Fibroblast of the aortic adventitia (primary cell): ENCODE results near the gene CTIF. TPM values are rescaled to one million over a fixed set of nuclear protein-coding genes. Genes with fewer than 3 reads are reported as not detected.

Experiments
- DNase-seq: peaks from one replicate; pipeline ENCODE4 v3.0.0-alpha.2; 2010; ENCODE audit warnings: low read depth
- H3K4me3 ChIP-seq: 2 replicates; pipeline ENCODE4 v1.5.1; 2011; ENCODE audit warnings: low read depth, mild to moderate bottlenecking, control low read depth, low read length, moderate library complexity
- total RNA-seq: library from RNA; depleted of rRNA; stranded (reverse); fragments of >200 nt; gene quantifications from 2 replicates; pipeline ENCODE4 v1.2.3, GENCODE V29; 2012; ENCODE audit warnings: low replicate concordance
- TF ChIP-seq, protein P1 (sequence below): IDR thresholded peaks from 2 replicates; pipeline ENCODE4 v1.5.1; 2011; ENCODE audit warnings: mild to moderate bottlenecking, low read length, control low read depth, inconsistent platforms; ENCODE audit not compliant: insufficient read depth

CTIF gene
- total RNA-seq, 1 donor = 29.0 TPM

DNA sequence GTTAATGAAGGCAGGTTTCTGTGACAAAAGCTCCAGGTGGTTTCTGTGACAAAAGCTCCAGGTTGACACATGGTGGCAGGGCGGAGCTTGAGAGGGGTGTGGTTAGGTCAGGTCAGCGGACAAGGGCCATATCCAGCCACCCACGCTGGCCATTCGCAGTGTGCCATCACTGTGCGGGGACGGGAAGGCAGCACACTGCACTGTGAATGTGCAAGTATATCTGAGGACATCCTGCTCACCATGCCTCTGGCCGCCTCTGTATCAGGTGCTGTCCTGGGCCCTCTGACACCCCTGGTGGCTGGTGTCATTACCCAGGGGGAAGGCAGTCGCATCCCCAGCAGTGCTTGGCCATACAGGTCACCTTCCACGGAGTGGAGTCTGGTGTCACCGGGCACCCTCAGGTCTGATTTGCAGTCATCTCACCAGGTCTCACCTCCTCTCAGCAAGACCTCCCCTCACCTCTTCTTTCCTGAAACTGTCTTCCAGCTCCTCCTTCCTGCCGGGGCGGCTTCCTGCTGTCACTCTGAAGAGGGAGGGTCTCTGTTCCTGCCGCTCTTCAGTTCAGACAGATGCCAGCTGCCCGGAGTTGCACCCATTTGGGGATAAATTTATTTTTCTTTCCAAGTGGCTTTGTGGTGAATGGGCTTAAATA lies 34.9 kb downstream of the CTIF start:
- DNase-seq = no peak
- TF ChIP-seq, protein P1, sequence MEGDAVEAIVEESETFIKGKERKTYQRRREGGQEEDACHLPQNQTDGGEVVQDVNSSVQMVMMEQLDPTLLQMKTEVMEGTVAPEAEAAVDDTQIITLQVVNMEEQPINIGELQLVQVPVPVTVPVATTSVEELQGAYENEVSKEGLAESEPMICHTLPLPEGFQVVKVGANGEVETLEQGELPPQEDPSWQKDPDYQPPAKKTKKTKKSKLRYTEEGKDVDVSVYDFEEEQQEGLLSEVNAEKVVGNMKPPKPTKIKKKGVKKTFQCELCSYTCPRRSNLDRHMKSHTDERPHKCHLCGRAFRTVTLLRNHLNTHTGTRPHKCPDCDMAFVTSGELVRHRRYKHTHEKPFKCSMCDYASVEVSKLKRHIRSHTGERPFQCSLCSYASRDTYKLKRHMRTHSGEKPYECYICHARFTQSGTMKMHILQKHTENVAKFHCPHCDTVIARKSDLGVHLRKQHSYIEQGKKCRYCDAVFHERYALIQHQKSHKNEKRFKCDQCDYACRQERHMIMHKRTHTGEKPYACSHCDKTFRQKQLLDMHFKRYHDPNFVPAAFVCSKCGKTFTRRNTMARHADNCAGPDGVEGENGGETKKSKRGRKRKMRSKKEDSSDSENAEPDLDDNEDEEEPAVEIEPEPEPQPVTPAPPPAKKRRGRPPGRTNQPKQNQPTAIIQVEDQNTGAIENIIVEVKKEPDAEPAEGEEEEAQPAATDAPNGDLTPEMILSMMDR = no peak
- no peak overlapping the region for H3K4me3 ChIP-seq

DNA sequence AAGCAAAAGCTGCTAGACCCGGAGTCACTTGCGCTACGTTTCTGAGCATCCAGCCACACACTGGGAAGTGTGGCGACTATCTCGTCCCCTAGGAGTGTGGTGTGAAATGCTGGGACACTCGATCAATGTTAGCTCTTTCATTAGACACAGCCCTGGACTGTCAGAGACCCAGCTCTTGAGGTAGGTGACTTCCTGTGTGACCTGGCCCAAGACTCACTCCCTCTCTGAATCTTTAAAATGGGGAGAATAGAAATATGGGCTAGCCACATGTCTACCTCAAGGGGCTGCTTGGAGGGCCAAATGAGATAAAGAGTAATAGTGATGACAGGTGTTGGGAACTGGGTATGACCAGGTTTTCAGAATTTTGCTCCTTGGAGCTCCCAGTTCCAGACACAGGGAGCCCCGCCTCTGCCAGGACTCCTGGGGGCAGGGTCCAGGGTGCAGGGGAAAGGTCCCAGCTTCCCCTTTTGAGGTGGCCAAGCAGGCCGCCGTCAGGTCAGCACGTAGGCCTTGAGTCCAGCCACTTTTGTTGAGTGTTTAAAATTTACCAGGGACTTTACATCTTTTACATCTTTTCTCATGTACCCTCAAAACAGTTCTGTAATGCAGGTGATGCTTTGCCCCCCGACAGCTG lies 36.0 kb downstream of the CTIF start:
- H3K4me3 ChIP-seq = no peak overlapping the region
- DNase-seq = no peak
- TF ChIP-seq, protein P1 = no peak

DNA sequence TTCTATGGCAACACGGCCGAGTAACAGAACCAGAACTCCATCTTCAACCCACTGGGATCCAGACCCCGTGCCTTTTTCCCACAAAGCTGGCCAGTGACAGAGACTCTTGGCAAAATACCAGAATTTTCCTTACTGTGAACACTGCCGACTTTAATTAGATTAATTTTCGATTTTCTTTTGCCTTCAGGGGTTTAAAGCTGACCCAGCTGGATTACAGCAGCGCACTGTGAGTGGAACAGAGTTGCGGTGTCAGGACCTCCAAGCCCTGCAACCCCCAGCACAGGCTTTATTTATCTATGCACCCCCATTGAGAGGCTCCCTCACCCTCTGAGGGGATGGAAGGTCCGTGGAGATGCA lies 36.4 kb downstream of the CTIF start:
- no peak for DNase-seq
- TF ChIP-seq, protein P1 = no peak
- H3K4me3 ChIP-seq = no peak overlapping the region

DNA sequence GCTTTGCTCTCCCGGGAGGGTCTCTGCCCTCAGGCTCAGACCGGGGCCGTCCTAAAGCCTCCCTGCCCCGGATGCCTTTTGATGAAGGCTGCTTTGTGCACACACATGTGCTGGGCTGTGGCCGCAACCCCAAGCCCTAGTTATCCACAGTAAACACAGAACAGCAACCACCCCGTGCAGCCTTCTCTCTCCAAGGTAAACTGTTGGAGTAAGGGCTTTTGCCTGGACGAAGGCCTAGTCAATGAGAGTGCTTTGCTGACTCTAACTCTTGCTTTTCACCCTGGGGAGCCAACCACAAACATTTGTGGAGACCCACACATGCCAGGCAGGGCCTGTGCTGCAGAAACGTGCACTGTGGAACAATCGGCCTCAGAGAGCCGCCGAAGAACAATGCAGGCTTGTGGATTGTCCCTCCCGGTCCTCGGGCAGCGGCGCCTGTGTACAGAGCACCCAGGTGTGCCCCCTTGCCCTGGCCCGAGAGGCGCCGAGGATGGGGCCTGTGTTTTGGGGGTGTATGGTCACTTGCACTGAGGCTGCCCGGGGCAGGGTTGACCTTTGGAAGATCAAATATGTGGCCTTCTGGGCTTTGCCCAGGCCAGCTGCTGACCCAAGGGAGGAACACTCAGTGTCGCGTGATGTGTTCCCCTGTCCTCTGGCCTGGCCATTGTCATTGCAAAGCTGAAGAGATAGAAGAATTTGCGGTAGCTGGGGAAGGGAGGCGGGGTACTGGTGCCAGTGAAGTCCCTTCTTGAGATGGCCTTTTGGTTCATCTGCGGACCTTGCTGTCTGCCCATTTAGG lies 37.0 kb downstream of the CTIF start:
- no peak for DNase-seq
- TF ChIP-seq, protein P1 = no peak
- no peak overlapping the region for H3K4me3 ChIP-seq

DNA sequence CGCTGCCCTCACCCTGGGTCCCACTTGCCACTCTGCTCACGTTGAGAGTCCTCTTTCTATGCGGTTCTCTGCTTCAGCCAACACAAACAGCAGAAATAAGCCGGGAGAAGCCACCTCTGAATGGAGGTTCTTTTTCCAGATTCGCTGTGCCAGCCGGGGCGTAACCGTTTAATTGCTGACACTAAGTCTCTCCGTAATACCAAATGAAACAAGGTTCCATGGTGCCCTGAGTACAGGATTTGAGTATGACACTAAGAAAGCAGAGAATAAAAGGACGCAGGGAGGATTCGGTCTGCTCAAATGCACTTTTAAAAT lies 37.6 kb downstream of the CTIF start:
- TF ChIP-seq, protein P1 = no peak
- no peak overlapping the region for H3K4me3 ChIP-seq
- DNase-seq = no peak

DNA sequence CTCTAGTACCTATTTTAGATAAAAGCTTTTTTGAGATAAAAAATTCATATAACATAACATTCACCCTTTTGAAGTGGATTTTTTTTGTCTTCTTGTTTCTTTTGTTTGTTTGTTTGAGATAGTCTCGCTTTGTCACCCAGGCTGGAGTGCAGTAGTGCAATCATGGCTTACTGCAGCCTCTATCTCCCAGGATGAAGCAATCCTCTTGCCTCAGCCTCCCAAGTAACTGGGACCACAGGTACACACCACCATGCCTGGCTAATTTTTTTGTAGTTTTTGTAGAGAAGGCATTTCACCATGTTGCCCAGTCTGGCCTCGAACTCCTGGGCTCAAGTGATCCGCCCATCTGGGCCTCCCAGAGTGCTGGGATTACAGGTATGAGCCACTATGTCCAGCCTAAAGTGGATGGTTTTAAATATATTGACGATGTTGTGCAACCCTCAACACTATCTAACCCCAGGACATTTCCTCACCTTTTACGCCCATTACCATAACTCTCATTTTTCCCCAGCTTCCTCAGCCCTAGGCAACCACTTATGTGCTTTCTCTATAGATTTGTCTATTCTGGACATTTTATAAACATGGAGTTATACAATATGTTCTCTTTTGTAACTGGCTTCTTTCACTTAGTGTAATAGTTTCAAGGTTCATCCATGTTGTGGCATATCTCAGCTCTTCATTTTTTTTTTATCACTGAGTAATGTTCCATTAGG lies 38.8 kb downstream of the CTIF start:
- TF ChIP-seq, protein P1 = no peak
- no peak overlapping the region for H3K4me3 ChIP-seq
- DNase-seq = no peak
